H9 (cell line): ENCODE measurements around the gene F8A3. TPM values are rescaled to one million over a fixed set of nuclear protein-coding genes. Genes with fewer than 3 reads are reported as not detected.
"Not testable (repeated sequence)": the region's sequence is repeated elsewhere in the genome, so short reads cannot be mapped to it uniquely, and the experiment has no call there.

ENCODE experiments used
- DNase-seq: peaks from one replicate; pipeline ENCODE4 v3.0.0-alpha.2; 2017
- H2AFZ ChIP-seq: one replicate; pipeline ENCODE4 v1.6.1; 2013; ENCODE audit warnings: mild to moderate bottlenecking, low read length, control low read depth, moderate library complexity
- H2AK5ac ChIP-seq: 2 replicates; pipeline ENCODE4 v1.6.1; 2013; ENCODE audit warnings: low read length, control low read depth, mixed read lengths; ENCODE audit not compliant: insufficient read length
- H2BK120ac ChIP-seq: one replicate; pipeline ENCODE4 v1.6.1; 2013; ENCODE audit warnings: low read depth, mild to moderate bottlenecking, low read length, control low read depth, inconsistent platforms; ENCODE audit not compliant: poor library complexity, severe bottlenecking
- H2BK12ac ChIP-seq: 2 replicates; pipeline ENCODE4 v1.6.1; 2013; ENCODE audit warnings: low read length, control low read depth, mixed read lengths, low read depth; ENCODE audit not compliant: insufficient read length
- H2BK15ac ChIP-seq: 2 replicates; pipeline ENCODE4 v1.6.1; 2013; ENCODE audit warnings: low read depth, low read length, control low read depth
- H2BK20ac ChIP-seq: one replicate; pipeline ENCODE4 v1.6.1; 2013; ENCODE audit warnings: low read depth, mild to moderate bottlenecking, low read length, control low read depth, inconsistent platforms; ENCODE audit not compliant: poor library complexity, severe bottlenecking
- H2BK5ac ChIP-seq: 2 replicates; pipeline ENCODE4 v1.6.1; 2013; ENCODE audit warnings: low read length, control low read depth, mixed read lengths; ENCODE audit not compliant: insufficient read length
- H3K14ac ChIP-seq: 2 replicates; pipeline ENCODE4 v1.6.1; 2013; ENCODE audit warnings: low read length, control low read depth; ENCODE audit not compliant: insufficient read depth
- H3K18ac ChIP-seq: 2 replicates; pipeline ENCODE4 v1.6.1; 2013; ENCODE audit warnings: low read depth, mild to moderate bottlenecking, mixed read lengths, low read length, control low read depth; ENCODE audit not compliant: insufficient read length
- H3K23ac ChIP-seq: 2 replicates; pipeline ENCODE4 v1.6.1; 2013; ENCODE audit warnings: low read length, control low read depth, mixed read lengths, low read depth; ENCODE audit not compliant: insufficient read length
- H3K23me2 ChIP-seq: 2 replicates; pipeline ENCODE4 v1.6.1; 2013; ENCODE audit warnings: low read depth, mild to moderate bottlenecking, mixed read lengths, low read length, control low read depth; ENCODE audit not compliant: insufficient read length, poor library complexity, severe bottlenecking
- H3K27ac ChIP-seq: 2 replicates; pipeline ENCODE4 v1.5.1; 2013; ENCODE audit warnings: low read length, control low read depth, mixed read lengths, low read depth; ENCODE audit not compliant: insufficient read length
- H3K27me3 ChIP-seq: 2 replicates; pipeline ENCODE4 v1.6.1; 2013; ENCODE audit warnings: low read length, control low read depth, inconsistent platforms; ENCODE audit not compliant: insufficient read depth
- H3K4ac ChIP-seq: 2 replicates; pipeline ENCODE4 v1.6.1; 2013; ENCODE audit warnings: low read depth, mild to moderate bottlenecking, control low read depth, inconsistent platforms, low read length, moderate library complexity
- H3K4me1 ChIP-seq: 2 replicates; pipeline ENCODE4 v1.6.1; 2013; ENCODE audit warnings: low read length, control low read depth, inconsistent platforms; ENCODE audit not compliant: insufficient read depth
- H3K4me2 ChIP-seq: 2 replicates; pipeline ENCODE4 v1.6.1; 2013; ENCODE audit warnings: low read length, control low read depth, mixed read lengths; ENCODE audit not compliant: insufficient read length, insufficient read depth
- H3K56ac ChIP-seq: 2 replicates; pipeline ENCODE4 v1.6.1; 2013; ENCODE audit warnings: low read depth, mild to moderate bottlenecking, mixed read lengths, low read length, control low read depth; ENCODE audit not compliant: insufficient read length
- H3K79me1 ChIP-seq: 2 replicates; pipeline ENCODE4 v1.6.1; 2013; ENCODE audit warnings: low read depth, mild to moderate bottlenecking, moderate library complexity, low read length, control low read depth, inconsistent platforms; ENCODE audit not compliant: insufficient read depth, poor library complexity, severe bottlenecking
- H3K79me2 ChIP-seq: 2 replicates; pipeline ENCODE4 v1.6.1; 2013; ENCODE audit warnings: low read length, control low read depth, inconsistent platforms; ENCODE audit not compliant: insufficient read depth
- H3K9ac ChIP-seq: 2 replicates; pipeline ENCODE4 v1.6.1; 2013; ENCODE audit warnings: low read length, control low read depth, mixed read lengths; ENCODE audit not compliant: insufficient read length; ENCODE audit errors: extremely low read depth
- H3K9me3 ChIP-seq: one replicate; pipeline ENCODE4 v1.6.1; 2013; ENCODE audit warnings: low read depth, low read length, inconsistent platforms; ENCODE audit not compliant: control insufficient read depth
- H3T11ph ChIP-seq: one replicate; pipeline ENCODE4 v1.6.1; 2013; ENCODE audit warnings: mild to moderate bottlenecking, low read length, control low read depth, inconsistent platforms
- H4K20me1 ChIP-seq: one replicate; pipeline ENCODE4 v1.6.1; 2013; ENCODE audit not compliant: control insufficient read depth, insufficient read length, insufficient read depth
- H4K5ac ChIP-seq: 2 replicates; pipeline ENCODE4 v1.6.1; 2013; ENCODE audit warnings: low read depth, mild to moderate bottlenecking, mixed read lengths, low read length, control low read depth; ENCODE audit not compliant: insufficient read length
- H4K8ac ChIP-seq: replicated peaks from 2 replicates; pipeline ENCODE4 v1.6.1; 2013; ENCODE audit warnings: low read length, control low read depth, mixed read lengths, low read depth; ENCODE audit not compliant: insufficient read length
- H4K91ac ChIP-seq: 2 replicates; pipeline ENCODE4 v1.6.1; 2013; ENCODE audit warnings: low read depth, mild to moderate bottlenecking, moderate library complexity, mixed read lengths, low read length, control low read depth; ENCODE audit not compliant: insufficient read length
- H3K27ac Mint-ChIP-seq, 3 experiments: 2 replicates in 2 of 3; 3 replicates in 1 of 3; pipeline ENCODE4 v1.8.0; 2020 to 2021; ENCODE audit warnings: mixed read lengths in 3 of 3, mild to moderate bottlenecking in 1 of 3, moderate library complexity in 1 of 3
- H3K27me3 Mint-ChIP-seq: 2 replicates; pipeline ENCODE4 v1.8.0; 2021; ENCODE audit warnings: low read depth, mild to moderate bottlenecking, moderate library complexity, mixed read lengths
- H3K36me3 Mint-ChIP-seq, 3 experiments: 2 replicates in 2 of 3; 3 replicates in 1 of 3; pipeline ENCODE4 v1.8.0; 2020 to 2021; ENCODE audit warnings: low read depth in 3 of 3, mixed read lengths in 3 of 3; ENCODE audit not compliant: insufficient read depth in 1 of 3
- H3K4me1 Mint-ChIP-seq, 2 experiments: 2 replicates each; pipeline ENCODE4 v1.8.0; 2020; ENCODE audit warnings: mixed read lengths in 2 of 2
- H3K4me3 Mint-ChIP-seq, 2 experiments: 2 replicates in 1 of 2; 3 replicates in 1 of 2; pipeline ENCODE4 v1.8.0; 2020 to 2021; ENCODE audit warnings: mild to moderate bottlenecking in 2 of 2, mixed read lengths in 2 of 2, moderate library complexity in 1 of 2
- H3K9me3 Mint-ChIP-seq, 2 experiments: 2 replicates in 1 of 2; 3 replicates in 1 of 2; pipeline ENCODE4 v1.8.0; 2020; ENCODE audit warnings: mild to moderate bottlenecking in 2 of 2, mixed read lengths in 2 of 2, moderate library complexity in 1 of 2
- WGBS: extraction: QIAGEN DNeasy Blood & Tissue Kit; methylation state at CpG from one replicate; pipeline ENCODE4 v1.1.7; 2013; ENCODE audit warnings: missing lambda C conversion rate, low lambda C conversion rate, mixed read lengths; ENCODE audit not compliant: insufficient read length; ENCODE audit errors: extremely low coverage; 5-methylcytosine and 5-hydroxymethylcytosine counted together
- long read RNA-seq: library from polyadenylated mRNA; unstranded; transcript quantifications from one replicate; pipeline ENCODE4 v2.0.0, GENCODE V29; 2020
- total RNA-seq: library from RNA; stranded (reverse); gene quantifications from 2 replicates; pipeline ENCODE4 v1.2.1, GENCODE V29; 2021

Gene F8A3
- total RNA-seq, result 5.6 and 6.1 TPM in 2 replicates
- long read RNA-seq, result 0 reads

DNA sequence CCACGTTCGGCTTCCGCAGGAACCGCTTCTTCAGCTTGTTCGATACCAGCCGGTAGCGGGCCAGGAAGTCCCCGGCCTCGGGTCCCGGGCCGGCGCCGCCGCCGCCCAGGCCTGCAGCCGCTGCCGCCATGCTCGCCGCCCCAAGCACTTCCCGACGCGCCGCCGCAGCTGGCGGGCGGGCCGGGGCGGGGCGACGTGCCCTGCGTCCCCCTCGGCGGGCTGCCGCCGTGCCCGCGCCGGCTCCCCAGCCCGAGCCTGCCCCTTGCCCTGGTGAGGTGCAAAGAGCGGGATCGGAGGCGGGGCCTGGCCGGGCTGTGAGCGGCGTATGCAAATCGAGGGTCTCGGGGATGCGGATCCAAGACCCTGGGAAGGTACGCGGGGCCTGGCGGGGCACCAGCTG lies at the start of gene F8A3:
Gene F8A3 (minus strand): TSS at position 150 of the 400 bp plus-strand sequence. CDS start 20 bp downstream, at position 130.
- not testable (repeated sequence) for H2BK20ac ChIP-seq, H4K5ac ChIP-seq, H3K23ac ChIP-seq, H2AK5ac ChIP-seq, H2BK12ac ChIP-seq, H4K91ac ChIP-seq, H3K4me1 Mint-ChIP-seq, H3K79me2 ChIP-seq, H3K27me3 Mint-ChIP-seq, H3T11ph ChIP-seq, H4K20me1 ChIP-seq, DNase-seq, H3K4ac ChIP-seq, H3K27ac ChIP-seq, H3K36me3 Mint-ChIP-seq, H3K9me3 Mint-ChIP-seq, H3K27me3 ChIP-seq, H3K27ac Mint-ChIP-seq, H3K9me3 ChIP-seq, H2AFZ ChIP-seq, H2BK5ac ChIP-seq, H3K4me1 ChIP-seq, H3K4me2 ChIP-seq, H2BK120ac ChIP-seq, H3K14ac ChIP-seq, H3K9ac ChIP-seq, H3K18ac ChIP-seq, H3K79me1 ChIP-seq, H3K4me3 Mint-ChIP-seq, H4K8ac ChIP-seq, H2BK15ac ChIP-seq, H3K23me2 ChIP-seq, H3K56ac ChIP-seq
- no CpG with 5 or more reads among the region's 51 CpGs for WGBS
